Keratinocyte (primary cell): ENCODE results near the gene PSD. TPM values are rescaled to one million over a fixed set of nuclear protein-coding genes. Genes with fewer than 3 reads are reported as not detected.

Experiments
- DNase-seq: peaks from one replicate; pipeline ENCODE4 v3.0.0-alpha.2; 2011; ENCODE audit warnings: low read depth, missing footprints, low spot score
- FAIRE-seq: peaks from 2 replicates; lab custom pipeline; 2011; peaks lifted over from hg19 to GRCh38; lab: Jason Lieb, UNC
- H2AFZ ChIP-seq: 2 replicates; pipeline ENCODE4 v1.6.0; 2012; ENCODE audit warnings: low read length, control low read depth, inconsistent platforms; ENCODE audit not compliant: control insufficient read depth
- H3K27ac ChIP-seq: 2 replicates; pipeline ENCODE4 v1.5.1; 2011; ENCODE audit warnings: low read length; ENCODE audit not compliant: control insufficient read depth, insufficient read depth
- H3K27me3 ChIP-seq: 3 replicates; pipeline ENCODE4 v1.6.0; 2011; ENCODE audit warnings: low read length; ENCODE audit not compliant: control insufficient read depth, insufficient read depth; ENCODE audit errors: extremely low read depth
- H3K36me3 ChIP-seq, 2 experiments: 2 replicates in 1 of 2; 3 replicates in 1 of 2; pipeline ENCODE4 v1.5.1; 2011; ENCODE audit warnings: low read length in 2 of 2, mild to moderate bottlenecking in 1 of 2; ENCODE audit not compliant: control insufficient read depth in 2 of 2, insufficient read depth in 2 of 2; ENCODE audit errors: extremely low read depth in 1 of 2
- H3K4me1 ChIP-seq: 3 replicates; pipeline ENCODE4 v1.5.1; 2011; ENCODE audit warnings: low read length; ENCODE audit not compliant: control insufficient read depth, insufficient read depth; ENCODE audit errors: extremely low read depth
- H3K4me2 ChIP-seq: 3 replicates; pipeline ENCODE4 v1.6.0; 2011; ENCODE audit warnings: low read depth, low read length; ENCODE audit not compliant: control insufficient read depth, insufficient read depth; ENCODE audit errors: extremely low read depth
- H3K4me3 ChIP-seq, 3 experiments: fragments of 200-600 bp in 1 of 3; sonication (generic) in 1 of 3; 2 replicates in 2 of 3; 3 replicates in 1 of 3; pipeline ENCODE4 v1.5.1; 2011 to 2016; ENCODE audit warnings: low read length in 3 of 3, mild to moderate bottlenecking in 3 of 3, control low read depth in 2 of 3, inconsistent platforms in 1 of 3, low read depth in 1 of 3, mixed read lengths in 1 of 3, mixed run types in 1 of 3, moderate library complexity in 1 of 3; ENCODE audit not compliant: control insufficient read depth in 2 of 3, insufficient read depth in 2 of 3; ENCODE audit errors: extremely low read depth in 1 of 3
- H3K79me2 ChIP-seq: 2 replicates; pipeline ENCODE4 v1.6.0; 2012; ENCODE audit warnings: low read length; ENCODE audit not compliant: control insufficient read depth, insufficient read depth
- H3K9ac ChIP-seq: 3 replicates; pipeline ENCODE4 v1.6.0; 2011; ENCODE audit warnings: low read length; ENCODE audit not compliant: control insufficient read depth, insufficient read depth; ENCODE audit errors: extremely low read depth
- H3K9me1 ChIP-seq: 3 replicates; pipeline ENCODE4 v1.6.0; 2011; ENCODE audit warnings: low read length; ENCODE audit not compliant: control insufficient read depth, insufficient read depth; ENCODE audit errors: extremely low read depth
- H3K9me3 ChIP-seq: 2 replicates; pipeline ENCODE4 v1.5.1; 2012; ENCODE audit warnings: low read depth, low read length; ENCODE audit not compliant: control insufficient read depth
- H4K20me1 ChIP-seq: 3 replicates; pipeline ENCODE4 v1.6.0; 2011; ENCODE audit warnings: low read length; ENCODE audit not compliant: control insufficient read depth, insufficient read depth; ENCODE audit errors: extremely low read depth
- EZH2 ChIP-seq: IDR thresholded peaks from one replicate; pipeline ENCODE4 v1.6.1; 2012; ENCODE audit warnings: inconsistent platforms, mild to moderate bottlenecking, low read length, moderate library complexity
- dilution Hi-C: fragments of 300-500 bp; cut with MboI; formaldehyde crosslinking; loops from one replicate; pipeline ENCODE4 v1.7.0; 2020; ENCODE audit warnings: low sequenced_read_pairs; ENCODE audit not compliant: extremely low pct_ligation_motif_present
- polyA plus RNA-seq, 5 experiments: library from polyadenylated mRNA; depleted of rRNA in 3 of 5; stranded (reverse) in 3 of 5; stranded (forward) in 1 of 5; unstranded in 1 of 5; fragments of >200 nt; gene quantifications; 1 replicate in 1 of 5; 2 replicates in 3 of 5; 3 replicates in 1 of 5; pipeline versions ENCODE4 v1.2.1 to v1.2.3, GENCODE V29; 2011 to 2012; ENCODE audit warnings: missing spikeins in 2 of 5, low read depth in 1 of 5, low replicate concordance in 1 of 5
- TF ChIP-seq, protein P1 (sequence below), 3 experiments: IDR thresholded peaks in 1 of 3; conservative IDR thresholded peaks in 1 of 3; optimal IDR thresholded peaks in 1 of 3; 2 replicates in 2 of 3; 3 replicates in 1 of 3; pipeline versions ENCODE3 to v1.5.1; 2011; ENCODE audit warnings: low read length in 3 of 3, mild to moderate bottlenecking in 3 of 3, moderate library complexity in 2 of 3, control low read depth in 1 of 3, inconsistent platforms in 1 of 3; ENCODE audit not compliant: insufficient read depth in 2 of 3; ENCODE audit errors: extremely low read depth in 1 of 3

The PSD gene
- polyA plus RNA-seq, 1 donor (not counting 4 experiments of a cell fraction or from before 2014, with no cell fraction given): 0.10 TPM

DNA sequence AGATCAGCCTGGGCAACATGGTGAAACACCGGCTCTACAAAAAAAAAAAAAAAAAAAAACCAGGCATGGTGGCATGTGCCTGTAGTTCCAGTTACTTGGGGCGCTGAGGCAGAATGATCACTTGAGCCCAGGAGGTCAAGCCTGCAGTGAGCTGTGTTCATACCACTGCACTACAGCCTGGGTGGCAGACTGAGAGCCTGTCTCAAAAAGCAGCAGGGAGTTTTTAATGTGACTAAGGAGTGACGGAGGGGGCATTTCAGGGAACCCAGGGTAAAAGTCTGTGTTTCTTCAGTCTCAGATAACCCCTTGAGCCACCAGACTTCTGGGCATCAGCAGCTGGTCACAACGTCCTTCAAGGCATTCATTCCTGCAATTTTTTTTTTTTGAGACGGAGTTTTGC is 34.9 kb upstream of the PSD start:
- H3K27ac ChIP-seq: no peak overlapping the region
- no peaks in the 10 kb centered on the region for H3K9me1 ChIP-seq
- H3K4me3 ChIP-seq: no peak overlapping the region
- no peaks in the 10 kb centered on the region for H3K9me3 ChIP-seq
- no peaks in the 10 kb centered on the region for H4K20me1 ChIP-seq
- TF ChIP-seq, protein P1, sequence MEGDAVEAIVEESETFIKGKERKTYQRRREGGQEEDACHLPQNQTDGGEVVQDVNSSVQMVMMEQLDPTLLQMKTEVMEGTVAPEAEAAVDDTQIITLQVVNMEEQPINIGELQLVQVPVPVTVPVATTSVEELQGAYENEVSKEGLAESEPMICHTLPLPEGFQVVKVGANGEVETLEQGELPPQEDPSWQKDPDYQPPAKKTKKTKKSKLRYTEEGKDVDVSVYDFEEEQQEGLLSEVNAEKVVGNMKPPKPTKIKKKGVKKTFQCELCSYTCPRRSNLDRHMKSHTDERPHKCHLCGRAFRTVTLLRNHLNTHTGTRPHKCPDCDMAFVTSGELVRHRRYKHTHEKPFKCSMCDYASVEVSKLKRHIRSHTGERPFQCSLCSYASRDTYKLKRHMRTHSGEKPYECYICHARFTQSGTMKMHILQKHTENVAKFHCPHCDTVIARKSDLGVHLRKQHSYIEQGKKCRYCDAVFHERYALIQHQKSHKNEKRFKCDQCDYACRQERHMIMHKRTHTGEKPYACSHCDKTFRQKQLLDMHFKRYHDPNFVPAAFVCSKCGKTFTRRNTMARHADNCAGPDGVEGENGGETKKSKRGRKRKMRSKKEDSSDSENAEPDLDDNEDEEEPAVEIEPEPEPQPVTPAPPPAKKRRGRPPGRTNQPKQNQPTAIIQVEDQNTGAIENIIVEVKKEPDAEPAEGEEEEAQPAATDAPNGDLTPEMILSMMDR (optimal IDR thresholded peaks at IDR 0.05 in 1 of 3, IDR thresholded peaks at IDR 0.05 in 1 of 3, conservative IDR thresholded peaks at IDR 0.05 in 1 of 3; ENCODE audit: extremely low read depth in 1 of 3, insufficient read depth in 2 of 3, low read length in 3 of 3): no peak
- no peak for TF ChIP-seq EZH2
- H3K4me1 ChIP-seq: peaks cover 23% of the 10 kb centered on the region
- H3K27me3 ChIP-seq: no peaks in the 10 kb centered on the region
- H3K79me2 ChIP-seq: peaks cover 1% of the 10 kb centered on the region
- H2AFZ ChIP-seq: no peak overlapping the region
- FAIRE-seq: no peak
- H3K4me2 ChIP-seq: no peak overlapping the region
- no peak overlapping the region for H3K9ac ChIP-seq
- no peak for DNase-seq
- dilution Hi-C loops: no loop called here
- H3K36me3 ChIP-seq: peaks cover 0 to 5% of the 10 kb centered on the region in 2 experiments

DNA sequence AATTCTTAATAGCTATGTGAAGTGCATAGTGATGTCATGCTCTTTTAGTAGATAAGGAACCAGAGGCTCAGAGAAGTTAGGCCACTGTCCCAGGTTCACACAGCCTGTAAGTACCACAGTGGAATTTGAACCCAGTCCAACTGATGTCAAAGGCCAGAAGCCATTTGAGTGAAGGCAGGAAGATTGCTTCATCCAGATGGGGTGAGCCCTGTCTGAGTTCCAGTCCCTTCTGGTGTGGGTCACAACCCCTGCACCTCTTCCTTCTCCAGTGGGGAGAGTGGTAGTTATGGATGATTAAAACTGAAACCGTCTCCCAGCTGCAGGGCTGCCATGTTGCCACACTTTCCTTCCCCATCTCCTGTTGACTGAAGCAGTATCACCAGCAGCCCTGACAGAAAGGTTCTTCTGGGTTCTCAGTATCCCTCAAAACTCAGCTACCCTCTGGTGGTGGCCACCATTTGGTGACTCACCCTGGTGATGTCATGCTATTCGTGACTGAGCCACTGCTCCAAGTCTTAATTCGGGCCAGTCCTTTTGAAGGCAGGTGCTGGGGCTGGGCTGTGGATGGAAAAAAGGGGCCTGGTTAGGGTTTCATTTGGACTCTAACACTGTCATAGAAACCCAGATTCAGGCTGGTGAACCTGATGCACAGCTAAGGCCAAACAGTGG is 34.2 kb upstream of the PSD start:
- Histone ChIP-seq H3K4me2 (no peak overlapping the region), H4K20me1 (no peaks in the 10 kb centered on the region), H3K9me1 (no peaks in the 10 kb centered on the region), H3K36me3 (peaks cover 0 to 5% of the 10 kb centered on the region in 2 experiments), H3K79me2 (peaks cover 1% of the 10 kb centered on the region), H3K27ac (no peak overlapping the region), H3K4me3 (no peak overlapping the region), H3K9me3 (no peaks in the 10 kb centered on the region), H3K27me3 (no peaks in the 10 kb centered on the region), H2AFZ (no peak overlapping the region), H3K4me1 (peaks cover 23% of the 10 kb centered on the region), H3K9ac (no peak overlapping the region)
- FAIRE-seq (no peak), DNase-seq (no peak)
- dilution Hi-C loops: no loop called here
- TF ChIP-seq, protein P1 (optimal IDR thresholded peaks at IDR 0.05 in 1 of 3, IDR thresholded peaks at IDR 0.05 in 1 of 3, conservative IDR thresholded peaks at IDR 0.05 in 1 of 3; ENCODE audit: extremely low read depth in 1 of 3, insufficient read depth in 2 of 3, low read length in 3 of 3): peak in 1 of 3 experiments; percentile 9
- TF ChIP-seq EZH2: no peak
